Choroid plexus epithelial cell (primary cell): ENCODE data around the gene POLR3GL.
"Not testable (repeated sequence)": the region's sequence is repeated elsewhere in the genome, so short reads cannot be mapped to it uniquely, and the experiment has no call there.

Source experiments
- DNase-seq: peaks from one replicate; pipeline ENCODE4 v3.0.0-alpha.2; 2010; ENCODE audit warnings: low read depth
- H3K4me3 ChIP-seq: 2 replicates; pipeline ENCODE4 v1.5.1; 2011; ENCODE audit warnings: low read depth, mild to moderate bottlenecking, control low read depth, low read length, moderate library complexity
- TF ChIP-seq, protein P1 (sequence below): conservative IDR thresholded peaks from 2 replicates; pipeline ENCODE4 v1.5.1; 2011; ENCODE audit warnings: low read depth, mild to moderate bottlenecking, control low read depth, inconsistent platforms, low read length, moderate library complexity

The POLR3GL gene

DNA sequence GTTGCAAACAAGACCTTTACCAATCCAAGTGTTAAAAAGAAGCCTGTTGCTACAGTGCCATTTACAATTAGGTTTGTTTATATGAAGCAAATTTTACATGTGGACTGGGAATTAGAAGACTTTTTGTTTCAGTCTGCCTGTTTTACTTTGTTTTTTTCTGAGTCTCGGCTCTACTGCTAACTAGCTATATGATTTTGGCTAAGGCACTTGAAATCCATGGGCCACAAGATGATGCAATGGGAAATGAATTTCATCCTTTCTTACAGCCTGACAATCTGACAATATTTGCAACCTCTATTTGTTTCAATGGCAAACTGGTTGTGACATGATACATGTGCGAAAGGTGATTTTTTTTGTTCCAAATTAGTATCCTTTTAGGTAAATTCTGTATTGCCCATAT lies 42.2 kb upstream of the POLR3GL start:
- TF ChIP-seq, protein P1, sequence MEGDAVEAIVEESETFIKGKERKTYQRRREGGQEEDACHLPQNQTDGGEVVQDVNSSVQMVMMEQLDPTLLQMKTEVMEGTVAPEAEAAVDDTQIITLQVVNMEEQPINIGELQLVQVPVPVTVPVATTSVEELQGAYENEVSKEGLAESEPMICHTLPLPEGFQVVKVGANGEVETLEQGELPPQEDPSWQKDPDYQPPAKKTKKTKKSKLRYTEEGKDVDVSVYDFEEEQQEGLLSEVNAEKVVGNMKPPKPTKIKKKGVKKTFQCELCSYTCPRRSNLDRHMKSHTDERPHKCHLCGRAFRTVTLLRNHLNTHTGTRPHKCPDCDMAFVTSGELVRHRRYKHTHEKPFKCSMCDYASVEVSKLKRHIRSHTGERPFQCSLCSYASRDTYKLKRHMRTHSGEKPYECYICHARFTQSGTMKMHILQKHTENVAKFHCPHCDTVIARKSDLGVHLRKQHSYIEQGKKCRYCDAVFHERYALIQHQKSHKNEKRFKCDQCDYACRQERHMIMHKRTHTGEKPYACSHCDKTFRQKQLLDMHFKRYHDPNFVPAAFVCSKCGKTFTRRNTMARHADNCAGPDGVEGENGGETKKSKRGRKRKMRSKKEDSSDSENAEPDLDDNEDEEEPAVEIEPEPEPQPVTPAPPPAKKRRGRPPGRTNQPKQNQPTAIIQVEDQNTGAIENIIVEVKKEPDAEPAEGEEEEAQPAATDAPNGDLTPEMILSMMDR: no peak
- no peak overlapping the region for H3K4me3 ChIP-seq
- peak; percentile 40 for DNase-seq

- TF ChIP-seq, protein P1: no peak
- peak overlapping the region; percentile 85 for H3K4me3 ChIP-seq
- no peak for DNase-seq
These were observed 37.8 kb upstream of the POLR3GL start for GRCh38 chr1:145926686-145927062.

- peak; percentile 99 for DNase-seq
- TF ChIP-seq, protein P1: peak; percentile 74
- peak within 1 kb of the TSS; percentile 85 for H3K4me3 ChIP-seq
These were observed 37.2 kb upstream of the POLR3GL start, which contains the start of gene RBM8A for GRCh38 chr1:145927063-145927886. Gene RBM8A, minus strand, starts transcription at chr1:145927484. Its CDS starts 58 bp downstream, at chr1:145927426.

DNA sequence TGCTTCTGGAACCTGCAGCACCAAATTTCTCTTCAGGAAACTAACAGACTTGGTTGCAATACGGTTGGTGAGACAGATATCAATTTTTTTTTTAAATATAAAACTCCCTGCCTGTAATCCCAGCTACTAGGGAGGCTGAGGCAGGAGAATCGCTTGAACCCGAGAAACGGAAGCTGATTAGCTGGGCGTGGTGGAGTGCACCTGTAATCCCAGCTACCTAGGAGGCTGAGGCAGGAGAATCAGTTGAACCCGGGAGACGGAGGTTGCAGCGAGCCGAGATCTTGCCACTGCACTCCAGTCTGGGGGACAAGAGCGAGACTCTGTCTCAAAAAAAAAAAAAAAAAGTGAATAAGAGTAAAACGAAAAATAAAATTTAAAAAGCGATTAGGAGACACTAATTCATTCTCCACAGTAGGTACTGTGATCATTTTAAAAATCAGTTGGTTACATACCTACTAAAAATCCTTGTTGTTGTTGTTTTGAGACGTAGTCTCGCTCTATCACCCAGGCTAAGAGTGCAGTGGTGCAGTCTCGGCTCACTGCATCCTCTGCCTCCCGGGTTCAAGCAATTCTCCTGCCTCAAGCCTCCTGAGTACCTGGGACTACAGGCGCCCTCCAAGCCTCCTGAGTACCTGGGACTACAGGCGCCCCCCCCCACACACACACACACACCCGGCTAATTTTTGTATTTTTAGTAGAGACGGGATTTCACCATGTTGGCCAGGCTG lies 36.4 kb upstream of the POLR3GL start:
- TF ChIP-seq, protein P1: no peak
- DNase-seq: no peak
- H3K4me3 ChIP-seq: peak overlapping the region; percentile 85

DNA sequence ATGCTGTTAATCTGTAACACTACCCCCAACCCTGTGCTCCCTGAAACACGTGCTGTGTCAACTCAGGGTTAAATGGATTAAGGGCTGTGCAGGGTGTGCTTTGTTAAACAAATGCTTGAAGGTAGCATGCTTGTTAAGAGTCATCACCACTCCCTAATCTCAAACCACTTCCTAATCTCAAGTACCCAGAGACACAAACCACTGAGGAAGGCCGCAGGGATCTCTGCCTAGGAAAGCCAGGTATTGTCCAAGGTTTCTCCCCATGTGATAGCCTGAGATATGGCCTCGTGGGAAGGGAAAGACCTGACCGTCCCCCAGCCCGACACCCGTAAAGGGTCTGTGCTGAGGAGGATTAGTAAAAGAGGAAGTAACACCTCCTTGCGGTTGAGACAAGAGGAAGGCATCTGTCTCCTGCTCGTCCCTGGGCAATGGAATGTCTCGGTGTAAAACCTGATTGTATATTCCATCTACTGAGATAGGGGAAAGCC lies 31.9 kb upstream of the POLR3GL start:
- DNase-seq, H3K4me3 ChIP-seq: not testable (repeated sequence)

- TF ChIP-seq, protein P1: no peak
- no peak for DNase-seq
- no peak overlapping the region for H3K4me3 ChIP-seq
These were observed 28.8 kb upstream of the POLR3GL start for GRCh38 chr1:145935708-145936107.

GRCh38 chr1:145936247-145936646 lies 28.2 kb upstream of the POLR3GL start:
- H3K4me3 ChIP-seq: no peak overlapping the region
- peak; percentile 31 for DNase-seq
- TF ChIP-seq, protein P1: no peak
